K562 (cell line): ENCODE data around the gene ALDH9A1.

ENCODE experiments used
- CHD7 ChIP-seq: fragments of 200-600 bp; sonication (generic); IDR thresholded peaks from one replicate; pipeline ENCODE4 v1.6.1; 2012; ENCODE audit warnings: mild to moderate bottlenecking, low read depth, low read length, inconsistent platforms
- PBX2 ChIP-seq, 2 experiments: IDR thresholded peaks in 1 of 2; conservative IDR thresholded peaks in 1 of 2; 2 replicates each; pipeline ENCODE4 v1.6.1; 2016; ENCODE audit warnings: low read depth in 2 of 2, mild to moderate bottlenecking in 1 of 2, missing compliant biosample characterization in 1 of 2, missing genetic modification characterization in 1 of 2, moderate library complexity in 1 of 2
- PHB2 ChIP-seq: fragments of 450-650 bp; IDR thresholded peaks from 2 replicates; pipeline ENCODE4 v1.6.1; 2017; ENCODE audit warnings: low read depth
- TF ChIP-seq, protein P1 (sequence below): fragments of 450-650 bp; formaldehyde crosslinking; IDR thresholded peaks from 2 replicates; pipeline ENCODE4 v1.4.0; 2020; ENCODE audit warnings: mild to moderate bottlenecking, mixed read lengths

GRCh38 chr1:165674599-165674998 lies 23.8 kb downstream of the ALDH9A1 start:
- TF ChIP-seq, protein P1, sequence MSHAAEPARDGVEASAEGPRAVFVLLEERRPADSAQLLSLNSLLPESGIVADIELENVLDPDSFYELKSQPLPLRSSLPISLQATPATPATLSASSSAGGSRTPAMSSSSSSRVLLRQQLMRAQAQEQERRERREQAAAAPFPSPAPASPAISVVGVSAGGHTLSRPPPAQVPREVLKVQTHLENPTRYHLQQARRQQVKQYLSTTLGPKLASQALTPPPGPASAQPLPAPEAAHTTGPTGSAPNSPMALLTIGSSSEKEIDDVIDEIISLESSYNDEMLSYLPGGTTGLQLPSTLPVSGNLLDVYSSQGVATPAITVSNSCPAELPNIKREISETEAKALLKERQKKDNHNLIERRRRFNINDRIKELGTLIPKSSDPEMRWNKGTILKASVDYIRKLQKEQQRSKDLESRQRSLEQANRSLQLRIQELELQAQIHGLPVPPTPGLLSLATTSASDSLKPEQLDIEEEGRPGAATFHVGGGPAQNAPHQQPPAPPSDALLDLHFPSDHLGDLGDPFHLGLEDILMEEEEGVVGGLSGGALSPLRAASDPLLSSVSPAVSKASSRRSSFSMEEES (CRISPR knock-in tag), result no peak
- no peak for TF ChIP-seq PBX2 (CRISPR knock-in tag; IDR thresholded peaks at IDR 0.05; ENCODE audit: low read depth)
- no peak for TF ChIP-seq PBX2 (tag; conservative IDR thresholded peaks at IDR 0.05; ENCODE audit: low read depth)
- no peak for TF ChIP-seq CHD7
- no peak for TF ChIP-seq PHB2
